KMS-11 (cell line): ENCODE results near the gene SIMC1.
A peak's percentile ranks its signal among the peaks of the same experiment; 100 is the strongest.

Experiments
- H2AFZ ChIP-seq: fragments of 200-600 bp; sonication (generic); 2 replicates; pipeline ENCODE4 v1.6.1; 2016; ENCODE audit warnings: antibody characterized with exemption, mixed run types, low read depth
- H3K27ac ChIP-seq: fragments of 200-600 bp; sonication (generic); 2 replicates; pipeline ENCODE4 v1.6.1; 2016; ENCODE audit warnings: mild to moderate bottlenecking, mixed run types
- H3K27me3 ChIP-seq: fragments of 200-600 bp; sonication (generic); 2 replicates; pipeline ENCODE4 v1.6.1; 2017; ENCODE audit warnings: mild to moderate bottlenecking, low read depth, mixed run types, moderate library complexity; ENCODE audit not compliant: insufficient read depth
- H3K36me3 ChIP-seq: fragments of 200-600 bp; sonication (generic); 2 replicates; pipeline ENCODE4 v1.6.1; 2017; ENCODE audit warnings: mild to moderate bottlenecking, mixed run types; ENCODE audit not compliant: insufficient read depth
- H3K4me1 ChIP-seq: fragments of 200-600 bp; sonication (generic); 2 replicates; pipeline ENCODE4 v1.6.1; 2016; ENCODE audit warnings: mild to moderate bottlenecking, low read depth, mixed run types; ENCODE audit not compliant: poor library complexity, severe bottlenecking
- H3K4me2 ChIP-seq: fragments of 200-600 bp; sonication (generic); 2 replicates; pipeline ENCODE4 v1.7.0; 2016; ENCODE audit warnings: mild to moderate bottlenecking, mixed run types
- H3K4me3 ChIP-seq: fragments of 200-600 bp; sonication (generic); IDR thresholded peaks from 2 replicates; pipeline ENCODE4 v1.6.1; 2017; ENCODE audit warnings: low read depth, low read length, mixed read lengths; ENCODE audit not compliant: insufficient read depth
- H3K79me2 ChIP-seq: fragments of 200-600 bp; sonication (generic); 2 replicates; pipeline ENCODE4 v1.6.1; 2016; ENCODE audit warnings: low read depth, mixed run types; ENCODE audit not compliant: insufficient read depth
- H3K9ac ChIP-seq: fragments of 200-600 bp; sonication (generic); 2 replicates; pipeline ENCODE4 v1.6.1; 2016; ENCODE audit warnings: mild to moderate bottlenecking, mixed run types
- H4K20me1 ChIP-seq: fragments of 200-600 bp; sonication (generic); 2 replicates; pipeline ENCODE4 v1.6.1; 2016; ENCODE audit warnings: mild to moderate bottlenecking, mixed run types; ENCODE audit not compliant: insufficient read depth
- CTCF ChIP-seq: fragments of 200-600 bp; sonication (generic); conservative IDR thresholded peaks from 2 replicates; pipeline ENCODE4 v1.6.1; 2017; ENCODE audit warnings: low read depth, mild to moderate bottlenecking, antibody characterized with exemption, low read length, moderate library complexity, mixed read lengths

The SIMC1 gene

GRCh38 chr5:176388003-176388443 is 149.8 kb downstream of the SIMC1 start:
- Histone ChIP-seq H3K27ac (peak overlapping the region; percentile 87), H3K4me2 (peak overlapping the region; percentile 93), H3K79me2 (peaks cover 43% of the 10 kb centered on the region), H3K36me3 (0 out of 2 replicates have a peak, but pooled peaks cover 8% of the 10 kb centered on the region), H3K27me3 (no peaks in the 10 kb centered on the region), H2AFZ (no peak overlapping the region; the same call in 1 of the 2 replicates), H3K4me1 (peaks cover 19% of the 10 kb centered on the region), H3K4me3 (no peak overlapping the region), H3K9ac (peak overlapping the region; percentile 91), H4K20me1 (no peaks in the 10 kb centered on the region)
- TF ChIP-seq CTCF = no peak

- Histone ChIP-seq H3K4me2 (peak within 1 kb of the TSS; percentile 93), H3K36me3 (0 out of 2 replicates have a peak, but pooled peaks cover 8% of the 10 kb centered on the region), H2AFZ (peak within 1 kb of the TSS; percentile 81), H3K27ac (peak within 1 kb of the TSS; percentile 87), H4K20me1 (no peaks in the 10 kb centered on the region), H3K9ac (peak within 1 kb of the TSS; percentile 91), H3K4me3 (no peak within 1 kb of the TSS), H3K4me1 (peaks cover 19% of the 10 kb centered on the region), H3K79me2 (peaks cover 43% of the 10 kb centered on the region), H3K27me3 (no peaks in the 10 kb centered on the region)
- no peak for TF ChIP-seq CTCF
These were observed 150.4 kb downstream of the SIMC1 start, which contains the start of the genes HIGD2A and NOP16 for GRCh38 chr5:176388444-176389134. HIGD2A (plus strand) TSS chr5:176388751; CDS start chr5:176388820, 69 bp downstream. NOP16 (minus strand) TSS chr5:176388598; CDS start chr5:176388539, 59 bp downstream.

GRCh38 chr5:176389135-176390123 is 151.2 kb downstream of the SIMC1 start:
- H3K9ac ChIP-seq = peak overlapping the region; percentile 91
- H3K4me1 ChIP-seq = peaks cover 19% of the 10 kb centered on the region
- no peaks in the 10 kb centered on the region for H4K20me1 ChIP-seq
- no peaks in the 10 kb centered on the region for H3K27me3 ChIP-seq
- 0 out of 2 replicates have a peak, but pooled peaks cover 8% of the 10 kb centered on the region for H3K36me3 ChIP-seq
- peak overlapping the region; percentile 58 for H3K4me2 ChIP-seq
- no peak for TF ChIP-seq CTCF
- H3K79me2 ChIP-seq = peaks cover 43% of the 10 kb centered on the region
- H2AFZ ChIP-seq = peak overlapping the region; percentile 34; the same call in 1 of the 2 replicates
- peak overlapping the region; percentile 87 for H3K27ac ChIP-seq
- no peak overlapping the region for H3K4me3 ChIP-seq

GRCh38 chr5:176391479-176391878 is 153.3 kb downstream of the SIMC1 start:
- H3K4me2 ChIP-seq = no peak overlapping the region
- H3K27me3 ChIP-seq = no peaks in the 10 kb centered on the region
- no peak for TF ChIP-seq CTCF
- no peak overlapping the region for H3K9ac ChIP-seq
- H4K20me1 ChIP-seq = no peaks in the 10 kb centered on the region
- H3K36me3 ChIP-seq = 0 out of 2 replicates have a peak, but pooled peaks cover under 1% of the 10 kb centered on the region
- no peak overlapping the region for H2AFZ ChIP-seq
- no peak overlapping the region for H3K27ac ChIP-seq
- H3K4me3 ChIP-seq = no peak overlapping the region
- peaks cover 26% of the 10 kb centered on the region for H3K4me1 ChIP-seq
- peaks cover 28% of the 10 kb centered on the region for H3K79me2 ChIP-seq
